C4-2B (cell line): ENCODE results near the gene KCTD16.

Source experiments
- ZFX ChIP-seq: fragments of 450-650 bp; IDR thresholded peaks from 2 replicates; pipeline ENCODE4 v1.6.1; 2017
- TF ChIP-seq, protein P1 (sequence below): fragments of 450-650 bp; conservative IDR thresholded peaks from 2 replicates; pipeline ENCODE4 v1.5.1; 2017; ENCODE audit warnings: mild to moderate bottlenecking

GRCh38 chr5:144503123-144503522 is 332.4 kb downstream of the KCTD16 start:
- TF ChIP-seq, protein P1, sequence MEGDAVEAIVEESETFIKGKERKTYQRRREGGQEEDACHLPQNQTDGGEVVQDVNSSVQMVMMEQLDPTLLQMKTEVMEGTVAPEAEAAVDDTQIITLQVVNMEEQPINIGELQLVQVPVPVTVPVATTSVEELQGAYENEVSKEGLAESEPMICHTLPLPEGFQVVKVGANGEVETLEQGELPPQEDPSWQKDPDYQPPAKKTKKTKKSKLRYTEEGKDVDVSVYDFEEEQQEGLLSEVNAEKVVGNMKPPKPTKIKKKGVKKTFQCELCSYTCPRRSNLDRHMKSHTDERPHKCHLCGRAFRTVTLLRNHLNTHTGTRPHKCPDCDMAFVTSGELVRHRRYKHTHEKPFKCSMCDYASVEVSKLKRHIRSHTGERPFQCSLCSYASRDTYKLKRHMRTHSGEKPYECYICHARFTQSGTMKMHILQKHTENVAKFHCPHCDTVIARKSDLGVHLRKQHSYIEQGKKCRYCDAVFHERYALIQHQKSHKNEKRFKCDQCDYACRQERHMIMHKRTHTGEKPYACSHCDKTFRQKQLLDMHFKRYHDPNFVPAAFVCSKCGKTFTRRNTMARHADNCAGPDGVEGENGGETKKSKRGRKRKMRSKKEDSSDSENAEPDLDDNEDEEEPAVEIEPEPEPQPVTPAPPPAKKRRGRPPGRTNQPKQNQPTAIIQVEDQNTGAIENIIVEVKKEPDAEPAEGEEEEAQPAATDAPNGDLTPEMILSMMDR = no peak
- no peak for TF ChIP-seq ZFX
